T-helper 1 cell treated with Interleukin-12 subunit alpha and Interleukin-12 subunit beta and Interleukin-4 antibody, amounts not matched to agents 30 ng/mL and 1 ng/mL, for 36 hours (primary cell): ENCODE measurements around the gene RANBP17. TPM values are rescaled to one million over a fixed set of nuclear protein-coding genes. Genes with fewer than 3 reads are reported as not detected.

Experiments used
- intact Hi-C: fragments of 100-400 bp; cut with micrococcal nuclease; formaldehyde crosslinking; loops from one replicate; pipeline ENCODE4 v1.15.1; 2024
- total RNA-seq: library from RNA; stranded (reverse); gene quantifications from 2 replicates; pipeline ENCODE4 v1.2.3, GENCODE V29; 2022

Gene RANBP17
- total RNA-seq, 1 donor from 2014 or later = not detected

GRCh38 chr5:171246231-171246630 is 384.4 kb downstream of the RANBP17 start:
- intact Hi-C loops = no loop called here

GRCh38 chr5:171249460-171249859 is 387.6 kb downstream of the RANBP17 start:
- intact Hi-C loops = no loop called here

DNA sequence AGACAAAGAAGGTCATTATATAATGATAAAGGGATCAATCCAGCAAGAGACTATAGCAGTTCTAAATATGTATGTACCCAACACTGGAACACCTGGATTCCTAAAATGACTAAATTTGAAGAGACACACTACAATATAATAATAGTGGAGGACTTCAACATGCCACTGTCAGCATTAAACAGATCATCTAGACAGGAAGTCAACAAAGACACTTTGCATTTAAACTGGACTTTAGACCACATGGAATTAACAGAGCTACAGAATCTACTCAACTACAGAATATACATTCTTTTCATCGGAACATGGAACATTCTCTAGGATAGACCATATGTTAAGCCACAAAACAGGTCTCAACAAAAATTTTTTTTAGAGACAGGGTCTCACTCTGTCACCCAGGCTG is 388.9 kb downstream of the RANBP17 start:
- intact Hi-C loops = no loop called here

DNA sequence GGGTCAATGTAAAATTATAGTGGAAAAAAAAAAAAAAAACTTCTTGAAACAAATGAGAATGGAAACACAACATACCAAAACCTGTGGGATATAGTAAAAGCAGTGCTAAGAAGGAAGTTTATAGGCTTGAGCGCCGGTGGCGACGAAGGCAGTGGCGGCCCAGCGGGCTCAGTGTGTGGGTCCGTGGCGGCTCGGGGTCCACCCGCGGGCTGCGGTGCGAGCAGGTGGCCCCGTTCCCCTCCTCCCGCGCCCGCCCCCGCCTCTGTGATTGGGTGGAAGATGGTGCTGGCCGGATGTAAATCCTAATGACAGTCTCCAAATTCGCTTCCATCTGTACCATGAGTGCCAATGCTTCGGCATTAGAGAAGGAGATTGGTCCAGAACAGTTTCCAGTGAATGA is 389.7 kb downstream of the RANBP17 start:
- intact Hi-C loops = no loop called here

DNA sequence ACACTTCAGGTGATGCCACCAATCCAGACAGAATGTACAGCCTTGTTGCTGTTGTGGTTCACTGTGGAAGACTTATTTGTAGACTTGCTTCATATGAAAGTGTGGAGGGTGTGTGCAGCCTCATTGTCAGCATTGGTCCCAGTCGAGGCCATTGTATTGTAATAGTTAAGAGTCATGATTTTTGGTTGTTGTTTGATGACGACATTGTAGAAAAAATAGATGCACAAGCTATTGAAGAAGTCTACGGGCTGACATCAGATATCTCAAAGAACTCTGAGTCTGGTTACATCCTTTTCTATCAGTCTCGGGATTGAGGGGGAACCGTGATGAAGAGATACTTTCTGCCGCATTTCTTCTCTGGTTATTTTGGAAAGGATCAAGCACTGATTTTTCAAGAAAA is 390.9 kb downstream of the RANBP17 start:
- intact Hi-C loops = no loop called here

GRCh38 chr5:171258737-171259415 is 397.1 kb downstream of the RANBP17 start:
- intact Hi-C loops = no loop called here

- intact Hi-C loops = no loop called here
These were observed 399.5 kb downstream of the RANBP17 start for GRCh38 chr5:171261361-171261760.

DNA sequence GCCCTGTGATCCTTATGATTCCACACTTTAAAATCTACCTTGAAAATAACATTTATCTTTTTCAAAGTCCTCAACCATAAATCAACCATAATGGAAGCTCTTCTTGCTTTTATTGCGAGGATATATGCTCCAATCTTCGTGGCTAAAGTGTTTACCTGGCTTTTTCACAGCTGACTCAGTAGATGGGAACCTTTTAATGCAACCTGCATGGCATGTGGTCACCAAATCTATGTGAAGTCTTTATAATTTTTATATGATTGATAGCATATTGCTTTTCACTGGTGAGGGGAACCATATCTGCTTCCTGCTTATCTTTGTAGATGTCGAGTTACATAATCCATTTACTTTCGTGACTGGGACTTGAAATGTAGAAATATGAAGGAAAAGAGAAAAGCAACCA is 400.1 kb downstream of the RANBP17 start:
- intact Hi-C loops = no loop called here

- intact Hi-C loops = no loop called here
These were observed 401.4 kb downstream of the RANBP17 start for GRCh38 chr5:171263181-171263580.

DNA sequence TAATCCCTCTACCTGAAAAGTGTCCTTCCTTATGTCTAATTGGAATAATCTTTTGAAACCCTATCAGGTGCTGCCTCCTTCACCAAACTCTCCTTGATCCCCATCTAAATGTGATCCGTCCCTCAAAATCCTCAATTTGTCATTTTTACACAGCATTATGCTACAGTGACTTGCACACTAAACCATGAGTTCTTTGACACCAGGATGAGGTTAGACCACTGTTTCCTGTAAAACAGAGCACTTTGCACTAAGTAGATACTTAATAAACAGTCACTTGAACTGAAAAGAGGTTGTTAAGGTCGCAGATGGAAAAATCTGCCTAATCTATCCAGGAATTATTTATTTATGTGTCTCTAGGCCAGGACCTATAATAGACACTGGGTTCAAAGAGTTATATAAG is 403.0 kb downstream of the RANBP17 start:
- intact Hi-C loops = no loop called here

DNA sequence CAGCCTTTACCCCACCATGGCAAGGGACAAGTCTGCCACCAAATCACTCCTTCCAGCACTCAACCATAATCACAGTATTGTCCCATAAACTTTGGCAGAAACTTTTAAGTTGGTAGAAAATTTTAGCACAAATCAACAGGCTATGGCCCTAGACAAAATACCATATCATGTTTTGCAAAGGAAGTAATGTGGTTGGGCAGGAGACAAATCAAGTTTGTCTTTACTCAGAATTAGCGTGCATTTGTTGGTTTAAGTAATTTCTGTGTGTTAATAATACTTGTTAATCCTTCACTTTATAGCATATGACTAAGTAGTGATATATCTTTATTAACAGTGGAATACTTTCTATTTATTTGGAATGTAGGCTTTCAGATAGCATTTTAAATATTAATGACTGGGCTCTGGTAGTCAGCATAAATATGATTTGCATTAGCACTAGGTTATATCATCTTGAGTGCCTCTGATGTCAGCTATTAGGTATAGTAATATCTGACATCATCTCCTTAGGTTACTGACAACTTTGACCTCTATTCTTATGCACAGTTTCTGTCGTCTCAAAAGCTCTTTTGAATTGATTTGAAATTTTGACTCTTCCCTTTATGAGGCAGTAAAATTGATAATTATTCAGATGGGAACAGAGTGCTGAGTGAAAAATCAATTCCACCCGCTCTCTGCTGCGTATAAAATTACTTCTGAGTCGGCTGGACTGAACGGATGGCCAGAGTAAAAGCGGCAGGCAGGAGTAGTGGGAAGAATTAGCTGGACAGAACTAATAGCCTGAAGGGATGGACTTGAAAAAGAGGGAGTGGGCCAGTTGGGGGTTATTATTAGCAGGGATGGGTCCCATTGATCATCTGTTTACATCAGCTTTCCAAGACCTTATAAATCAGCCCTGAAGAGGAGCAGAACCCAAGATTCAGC is 407.1 kb downstream of the RANBP17 start:
- intact Hi-C loops = no loop called here

- intact Hi-C loops = no loop called here
These were observed 407.9 kb downstream of the RANBP17 start for GRCh38 chr5:171269717-171270116.

GRCh38 chr5:171270136-171270535 is 408.3 kb downstream of the RANBP17 start:
- intact Hi-C loops = no loop called here

DNA sequence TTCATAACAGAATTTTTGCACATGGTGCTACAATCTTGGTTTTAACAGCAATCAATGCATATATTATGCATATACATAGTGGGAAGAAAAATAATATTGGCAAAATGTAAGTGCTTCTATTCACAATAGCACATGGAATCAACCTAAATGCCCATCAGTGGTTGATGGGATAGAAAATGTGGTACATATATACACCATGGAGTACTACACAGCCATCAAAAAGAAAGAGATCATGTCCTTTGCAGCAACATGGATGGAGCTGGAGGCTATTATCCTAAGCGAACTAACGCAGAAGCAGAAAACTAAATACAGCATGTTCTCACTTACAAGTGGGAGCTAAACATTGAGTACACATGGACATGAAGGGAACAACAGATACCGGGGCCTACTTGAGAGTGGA is 410.0 kb downstream of the RANBP17 start:
- intact Hi-C loops = loop anchor here (2.0 kb wide), 1 partner anchor 71 kb away; no protein-coding TSS in a partner anchor

GRCh38 chr5:171272996-171273970 is 411.5 kb downstream of the RANBP17 start:
- intact Hi-C loops = loop anchor here (2.0 kb wide), 1 partner anchor 70 kb away; no protein-coding TSS in a partner anchor

GRCh38 chr5:171275841-171276544 is 414.2 kb downstream of the RANBP17 start:
- intact Hi-C loops = no loop called here

DNA sequence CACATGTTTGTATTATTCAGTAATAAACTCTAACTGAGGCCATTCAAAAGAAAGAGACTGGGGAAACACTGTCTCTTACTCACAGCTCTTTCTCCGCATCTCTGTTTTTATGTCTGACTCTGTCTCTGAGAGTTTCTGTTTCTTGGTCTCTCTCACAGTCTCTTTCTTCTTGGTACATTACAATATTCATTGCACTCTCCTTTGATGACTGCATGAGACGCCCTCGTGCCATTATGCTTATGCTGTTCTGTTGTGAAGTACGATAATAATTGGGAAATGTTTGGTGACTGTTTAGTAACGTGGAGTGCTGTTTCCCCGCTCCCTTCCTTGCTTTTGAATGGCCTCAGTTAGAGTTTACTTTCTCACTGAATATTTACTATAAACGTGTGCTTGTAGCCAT is 421.9 kb downstream of the RANBP17 start:
- intact Hi-C loops = no loop called here

DNA sequence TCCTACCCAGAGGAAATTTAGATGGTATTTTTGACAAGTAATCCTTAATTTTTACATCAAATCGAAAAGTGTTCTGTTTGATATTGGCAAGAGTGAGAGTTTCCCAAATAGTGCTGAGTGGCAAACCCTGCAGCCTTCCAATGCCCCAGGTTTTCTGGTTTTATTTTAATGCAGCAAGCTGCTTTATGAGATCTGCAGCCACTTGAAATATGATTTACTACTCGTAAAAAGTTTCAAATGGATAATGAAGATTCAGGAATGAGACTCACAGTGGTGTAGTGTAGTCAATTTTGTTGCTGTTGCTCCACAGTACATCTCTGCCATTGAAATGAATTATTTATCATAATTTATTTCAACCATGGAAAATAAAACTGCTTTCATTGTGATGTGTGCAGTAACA is 423.6 kb downstream of the RANBP17 start:
- intact Hi-C loops = no loop called here

GRCh38 chr5:171288066-171288465 is 426.2 kb downstream of the RANBP17 start:
- intact Hi-C loops = no loop called here

DNA sequence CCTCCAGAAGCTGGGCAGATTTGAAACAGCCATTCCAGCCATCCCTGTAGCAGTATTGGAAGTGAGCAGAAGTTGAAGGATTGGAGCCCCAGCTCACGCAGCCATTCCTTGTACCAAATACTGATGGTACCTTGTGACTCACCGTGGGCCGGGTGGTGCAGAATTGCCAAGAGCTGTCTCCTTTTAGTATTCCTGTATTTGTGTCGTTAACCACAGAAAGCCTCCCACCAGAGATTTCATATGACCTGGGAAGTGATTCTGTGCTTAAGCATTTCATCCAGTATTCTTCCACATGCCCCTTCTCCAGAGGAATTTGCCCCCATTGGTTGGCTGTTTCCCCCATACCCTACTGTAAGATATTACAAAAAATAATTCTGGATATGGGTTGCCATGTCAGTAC is 429.6 kb downstream of the RANBP17 start:
- intact Hi-C loops = no loop called here

GRCh38 chr5:171295299-171295698 is 433.5 kb downstream of the RANBP17 start:
- intact Hi-C loops = no loop called here
